CD4-positive, alpha-beta T cell (primary cell): ENCODE measurements around the gene FAM181A. TPM values are rescaled to one million over a fixed set of nuclear protein-coding genes. Genes with fewer than 3 reads are reported as not detected.

Source experiments
- ATAC-seq: fragments of 200-7000 bp; cut with Tn5 transposase; one replicate; pipeline ENCODE4 v1.10.0; 2022; ENCODE audit warnings: mild to moderate bottlenecking; ENCODE audit not compliant: poor library complexity
- CTCF ChIA-PET: fragments of 350-600 bp; sonication (Branson Sonifier 250); formaldehyde crosslinking; loops from one replicate; lab custom pipeline; 2021; ENCODE audit warnings: antibody characterized with exemption, inconsistent platforms; lab: Charles Lee
- POLR2A ChIA-PET: fragments of 350-600 bp; sonication (Branson Sonifier 250); formaldehyde crosslinking; loops from one replicate; lab custom pipeline; 2021; ENCODE audit warnings: antibody characterized with exemption, inconsistent platforms; lab: Charles Lee
- DNase-seq, 14 experiments: peaks; one replicate each; pipeline ENCODE4 v3.0.0-alpha.2; 2013 to 2020; ENCODE audit warnings: mixed read lengths in 2 of 14
- H3K27ac ChIP-seq, 2 donors: one replicate each; pipeline versions ENCODE4 v1.5.1 to v1.7.0; 2013; ENCODE audit warnings: low read length in 2 of 2, low read depth in 1 of 2, mild to moderate bottlenecking in 1 of 2
- H3K27me3 ChIP-seq, 2 experiments: 1 replicate in 1 of 2; 2 replicates in 1 of 2; pipeline versions ENCODE4 v1.6.1 to v1.7.0; 2013; ENCODE audit warnings: low read length in 2 of 2, control low read depth in 1 of 2, mild to moderate bottlenecking in 1 of 2, moderate library complexity in 1 of 2; ENCODE audit not compliant: insufficient read depth in 2 of 2, control insufficient read depth in 1 of 2
- H3K36me3 ChIP-seq: one replicate; pipeline ENCODE4 v1.6.1; 2013; ENCODE audit warnings: low read length, control low read depth; ENCODE audit not compliant: insufficient read depth
- H3K4me1 ChIP-seq: one replicate; pipeline ENCODE4 v1.6.1; 2013; ENCODE audit warnings: low read length, control low read depth; ENCODE audit not compliant: insufficient read depth
- H3K4me3 ChIP-seq: one replicate; pipeline ENCODE4 v1.5.1; 2013; ENCODE audit warnings: mild to moderate bottlenecking, low read length, moderate library complexity
- H3K9me3 ChIP-seq, 2 experiments: 1 replicate in 1 of 2; 2 replicates in 1 of 2; pipeline versions ENCODE4 v1.6.1 to v1.7.0; 2013; ENCODE audit warnings: low read length in 2 of 2, mild to moderate bottlenecking in 2 of 2, control low read depth in 1 of 2, moderate library complexity in 1 of 2; ENCODE audit not compliant: control insufficient read depth in 1 of 2, insufficient read depth in 1 of 2
- H3K27ac Mint-ChIP-seq: one replicate; pipeline ENCODE4 v1.8.0; 2020; ENCODE audit warnings: mixed read lengths
- H3K27me3 Mint-ChIP-seq: one replicate; pipeline ENCODE4 v1.8.0; 2021; ENCODE audit warnings: mixed read lengths
- H3K36me3 Mint-ChIP-seq: one replicate; pipeline ENCODE4 v1.8.0; 2021; ENCODE audit warnings: low read depth, mixed read lengths
- H3K4me1 Mint-ChIP-seq: one replicate; pipeline ENCODE4 v1.8.0; 2021; ENCODE audit warnings: low read depth, mixed read lengths
- H3K4me3 Mint-ChIP-seq: one replicate; pipeline ENCODE4 v1.8.0; 2020; ENCODE audit warnings: mild to moderate bottlenecking, mixed read lengths
- H3K9me3 Mint-ChIP-seq: one replicate; pipeline ENCODE4 v1.8.0; 2020; ENCODE audit warnings: mixed read lengths
- CTCF ChIP-seq: fragments of 200-600 bp; IDR thresholded peaks from one replicate; pipeline ENCODE4 v1.8.0; 2022; ENCODE audit warnings: antibody characterized with exemption, mild to moderate bottlenecking
- intact Hi-C, 2 experiments: fragments of 100-400 bp; cut with DNase I in 1 of 2; cut with micrococcal nuclease in 1 of 2; formaldehyde crosslinking; loops; one replicate each; pipeline versions ENCODE4 v1.15.1 to v1.9.0; 2023 to 2025; cut with DNase I, micrococcal nuclease
- total RNA-seq, 174 experiments: library from RNA in 2 of 174; stranded (reverse) in 2 of 174; gene quantifications; one replicate each; pipeline ENCODE4 v1.2.3 and lab custom pipeline; 2021 to 2026

FAM181A gene
- total RNA-seq, 2 experiments from 2014 or later, result not detected

- Histone ChIP-seq H3K27ac (no peak overlapping the region), H3K36me3 (no peaks in the 10 kb centered on the region), H3K9me3 (peaks cover 0 to 11% of the 10 kb centered on the region in 2 experiments), H3K4me1 (peaks cover 7% of the 10 kb centered on the region), H3K4me3 (no peak overlapping the region), H3K27me3 (peaks cover 0 to 4% of the 10 kb centered on the region in 2 experiments)
- Mint-ChIP-seq H3K4me1 (no peaks in the 10 kb centered on the region), H3K27ac (no peak overlapping the region), H3K9me3 (no peaks in the 10 kb centered on the region), H3K27me3 (peaks cover 11% of the 10 kb centered on the region), H3K36me3 (no peaks in the 10 kb centered on the region), H3K4me3 (no peak overlapping the region)
- ATAC-seq (no peak), DNase-seq (no peak)
- POLR2A ChIA-PET, result no interaction called here
- intact Hi-C loops, result no loop called here
- CTCF ChIA-PET, result no interaction called here
- TF ChIP-seq CTCF, result no peak
Measured at GRCh38 chr14:93909429-93910128, 17.6 kb upstream of the FAM181A start.

DNA sequence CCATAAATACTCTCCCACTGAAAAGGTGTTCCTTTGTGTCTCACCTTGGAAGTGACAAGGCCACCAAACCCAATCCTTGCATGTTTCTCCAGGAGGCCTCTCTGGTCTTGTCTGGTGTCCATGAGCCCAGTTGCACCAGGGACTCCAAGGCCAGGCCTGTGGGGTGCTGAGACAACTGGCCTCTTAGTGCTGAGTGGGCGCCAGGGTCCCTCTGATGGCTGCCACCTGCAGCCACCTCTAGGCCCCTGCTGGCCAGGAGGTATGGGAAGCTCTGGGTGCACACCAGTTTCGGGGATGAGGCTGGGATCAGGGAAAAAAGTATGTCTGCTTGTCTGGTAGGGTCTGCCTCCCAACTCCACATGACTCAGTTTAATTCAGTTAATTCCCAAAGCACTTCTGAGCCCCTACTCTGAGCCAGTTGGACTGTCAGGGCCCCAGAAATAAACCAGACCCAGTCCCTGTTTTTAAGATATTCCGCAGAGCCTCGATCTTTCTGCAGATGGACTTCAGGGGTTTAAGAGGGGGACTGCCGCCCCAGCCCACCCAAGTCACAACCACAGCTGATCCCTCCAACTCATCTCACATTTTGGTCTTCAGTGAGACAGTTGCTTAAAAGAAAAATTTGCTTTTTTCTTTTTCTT lies 15.0 kb upstream of the FAM181A start:
- Histone ChIP-seq H3K36me3 (no peaks in the 10 kb centered on the region), H3K9me3 (peaks cover 0 to 19% of the 10 kb centered on the region in 2 experiments), H3K27me3 (peaks cover 0 to 3% of the 10 kb centered on the region in 2 experiments), H3K4me1 (no peaks in the 10 kb centered on the region), H3K4me3 (no peak overlapping the region), H3K27ac (no peak overlapping the region)
- H3K4me1 Mint-ChIP-seq, result no peaks in the 10 kb centered on the region
- no peaks in the 10 kb centered on the region for H3K36me3 Mint-ChIP-seq
- ATAC-seq, result no peak
- no peak for TF ChIP-seq CTCF
- peaks cover 8% of the 10 kb centered on the region for H3K27me3 Mint-ChIP-seq
- POLR2A ChIA-PET, result no interaction called here
- H3K4me3 Mint-ChIP-seq, result no peak overlapping the region
- no peaks in the 10 kb centered on the region for H3K9me3 Mint-ChIP-seq
- CTCF ChIA-PET, result no interaction called here
- DNase-seq, result no peak
- no peak overlapping the region for H3K27ac Mint-ChIP-seq
- intact Hi-C loops, result no loop called here

DNA sequence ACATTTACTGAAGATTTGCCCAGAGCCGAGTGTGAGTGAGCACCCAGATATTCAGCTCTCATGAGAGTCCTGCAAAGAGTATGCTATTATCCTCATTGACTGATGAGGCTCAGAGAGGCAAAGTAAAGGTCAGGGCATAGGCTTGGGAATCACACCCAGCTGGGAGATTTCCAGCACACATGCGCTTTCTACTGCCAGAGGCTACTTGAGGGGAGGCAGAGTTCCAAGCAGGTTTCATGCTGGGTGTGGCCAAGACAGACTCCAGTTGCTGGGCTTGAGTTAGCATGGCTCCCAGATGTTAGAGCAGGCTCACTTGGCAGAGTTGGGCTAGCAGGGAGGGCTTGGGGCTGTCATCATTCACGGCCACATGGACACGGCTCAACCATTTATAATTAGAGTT lies 14.4 kb upstream of the FAM181A start:
- DNase-seq, result no peak
- Mint-ChIP-seq H3K27ac (no peak overlapping the region), H3K9me3 (no peaks in the 10 kb centered on the region), H3K27me3 (peaks cover 8% of the 10 kb centered on the region), H3K4me3 (no peak overlapping the region), H3K36me3 (no peaks in the 10 kb centered on the region), H3K4me1 (no peaks in the 10 kb centered on the region)
- ChIA-PET POLR2A (no interaction called here), CTCF (no interaction called here)
- Histone ChIP-seq H3K27me3 (peaks cover 0 to 3% of the 10 kb centered on the region in 2 experiments), H3K9me3 (peaks cover 0 to 19% of the 10 kb centered on the region in 2 experiments), H3K36me3 (no peaks in the 10 kb centered on the region), H3K4me3 (no peak overlapping the region), H3K27ac (no peak overlapping the region), H3K4me1 (no peaks in the 10 kb centered on the region)
- no peak for TF ChIP-seq CTCF
- no peak for ATAC-seq
- intact Hi-C loops, result no loop called here
